ENCODE measurements around the gene RBL1. TPM values are rescaled to one million over a fixed set of nuclear protein-coding genes. Genes with fewer than 3 reads are reported as not detected.
A peak's percentile ranks its signal among the peaks of the same experiment; 100 is the strongest.
"Not testable (repeated sequence)": the region's sequence is repeated elsewhere in the genome, so short reads cannot be mapped to it uniquely, and the experiment has no call there.

Gene RBL1
- total RNA-seq, 1 donor from 2014 or later, result 9.0 TPM

- no peaks in the 10 kb centered on the region for H3K27me3 Mint-ChIP-seq (ENCODE audit: low read depth)
- H3K27ac Mint-ChIP-seq, result no peak overlapping the region
- H3K4me3 Mint-ChIP-seq, result no peak overlapping the region
- H3K36me3 Mint-ChIP-seq, result no peaks in the 10 kb centered on the region
- peaks cover 11% of the 10 kb centered on the region for H3K9me3 Mint-ChIP-seq
- no peaks in the 10 kb centered on the region for H3K4me1 Mint-ChIP-seq
- DNase-seq (ENCODE audit: low spot score in 2 of 2, unreplicated experiment in 2 of 2), result no peak
- TF ChIP-seq CTCF (IDR thresholded peaks at IDR 0.05; ENCODE audit: unreplicated experiment), result no peak
Measured at GRCh38 chr20:36967636-36968035, 128.2 kb downstream of the RBL1 start.

- not testable (repeated sequence) for H3K36me3 Mint-ChIP-seq; DNase-seq (ENCODE audit: low spot score in 2 of 2, unreplicated experiment in 2 of 2); H3K27ac Mint-ChIP-seq; H3K4me3 Mint-ChIP-seq; H3K27me3 Mint-ChIP-seq (ENCODE audit: low read depth); H3K4me1 Mint-ChIP-seq
- peaks cover 16% of the 10 kb centered on the region for H3K9me3 Mint-ChIP-seq
- peak; percentile 39 for TF ChIP-seq CTCF (IDR thresholded peaks at IDR 0.05; ENCODE audit: unreplicated experiment)
Measured at GRCh38 chr20:36966965-36967364, 128.8 kb downstream of the RBL1 start.

GRCh38 chr20:36962354-36962941 is 133.3 kb downstream of the RBL1 start:
- H3K27ac Mint-ChIP-seq; H3K4me3 Mint-ChIP-seq; H3K4me1 Mint-ChIP-seq; DNase-seq (ENCODE audit: low spot score in 2 of 2, unreplicated experiment in 2 of 2); H3K27me3 Mint-ChIP-seq (ENCODE audit: low read depth); H3K36me3 Mint-ChIP-seq: not testable (repeated sequence)
- H3K9me3 Mint-ChIP-seq, result peaks cover 10% of the 10 kb centered on the region

- TF ChIP-seq CTCF (IDR thresholded peaks at IDR 0.05; ENCODE audit: unreplicated experiment), result no peak
Measured at GRCh38 chr20:36959242-36959641, 136.6 kb downstream of the RBL1 start.

GRCh38 chr20:36957875-36958667 is 137.7 kb downstream of the RBL1 start:
- Mint-ChIP-seq H3K4me1 (no peaks in the 10 kb centered on the region), H3K27ac (no peak overlapping the region), H3K36me3 (peaks cover 1% of the 10 kb centered on the region), H3K27me3 (ENCODE audit: low read depth) (no peaks in the 10 kb centered on the region), H3K4me3 (no peak overlapping the region), H3K9me3 (peaks cover 10% of the 10 kb centered on the region)
- no peak for DNase-seq (ENCODE audit: low spot score in 2 of 2, unreplicated experiment in 2 of 2)
- TF ChIP-seq CTCF (IDR thresholded peaks at IDR 0.05; ENCODE audit: unreplicated experiment), result no peak

More at GRCh38 chr20:36959242-36959641, 136.6 kb downstream of the RBL1 start:
- no peak for DNase-seq (ENCODE audit: low spot score in 2 of 2, unreplicated experiment in 2 of 2)
- Mint-ChIP-seq H3K36me3 (peaks cover 1% of the 10 kb centered on the region), H3K9me3 (peaks cover 10% of the 10 kb centered on the region), H3K4me3 (no peak overlapping the region), H3K4me1 (no peaks in the 10 kb centered on the region), H3K27ac (no peak overlapping the region), H3K27me3 (ENCODE audit: low read depth) (no peaks in the 10 kb centered on the region)

- no peak for DNase-seq (ENCODE audit: low spot score in 2 of 2, unreplicated experiment in 2 of 2)
- no peaks in the 10 kb centered on the region for H3K27me3 Mint-ChIP-seq (ENCODE audit: low read depth)
- no peaks in the 10 kb centered on the region for H3K9me3 Mint-ChIP-seq
- no peak for TF ChIP-seq CTCF (IDR thresholded peaks at IDR 0.05; ENCODE audit: unreplicated experiment)
- H3K36me3 Mint-ChIP-seq, result no peaks in the 10 kb centered on the region
- no peak overlapping the region for H3K27ac Mint-ChIP-seq
- H3K4me3 Mint-ChIP-seq, result no peak overlapping the region
- H3K4me1 Mint-ChIP-seq, result peaks cover 2% of the 10 kb centered on the region
Measured at GRCh38 chr20:36956674-36957073, 139.1 kb downstream of the RBL1 start.
